Transverse colon (tissue), 4 donors: ENCODE results near the gene RMI2. TPM values are rescaled to one million over a fixed set of nuclear protein-coding genes. Genes with fewer than 3 reads are reported as not detected.
A peak's percentile ranks its signal among the peaks of the same experiment; 100 is the strongest.

Experiments
- DNase-seq: peaks from one replicate; pipeline ENCODE4 v3.0.0-alpha.2; 2019
- H3K27ac ChIP-seq, 4 donors: fragments of 200-600 bp; sonication (generic); 2 replicates each; pipeline ENCODE4 v1.5.1; 2016 to 2018; ENCODE audit warnings: inconsistent platforms in 4 of 4
- H3K27me3 ChIP-seq: fragments of 200-600 bp; sonication (generic); 2 replicates; pipeline ENCODE4 v1.5.1; 2017; ENCODE audit warnings: inconsistent platforms
- H3K36me3 ChIP-seq, 4 donors: fragments of 200-600 bp; sonication (generic); 2 replicates each; pipeline ENCODE4 v1.5.1; 2017 to 2019; ENCODE audit warnings: inconsistent platforms in 4 of 4
- H3K4me1 ChIP-seq, 4 donors: fragments of 200-600 bp; sonication (generic); 2 replicates each; pipeline ENCODE4 v1.5.1; 2017 to 2020; ENCODE audit warnings: inconsistent platforms in 4 of 4
- H3K4me3 ChIP-seq, 4 donors: fragments of 200-600 bp; sonication (generic); 1 replicate in 1 of 4; 2 replicates in 3 of 4; pipeline versions ENCODE4 v1.5.1 to v1.6.1; 2017 to 2019; ENCODE audit warnings: inconsistent platforms in 4 of 4
- H3K9me3 ChIP-seq, 2 donors: fragments of 200-600 bp; sonication (generic); 2 replicates each; pipeline ENCODE4 v1.5.1; 2017 to 2019; ENCODE audit warnings: inconsistent platforms in 2 of 2
- EP300 ChIP-seq: sonication (generic); formaldehyde crosslinking; IDR thresholded peaks from one replicate; pipeline ENCODE4 v1.6.1; 2017; ENCODE audit warnings: antibody characterized with exemption, low read depth
- POLR2A ChIP-seq: fragments of 450-650 bp; IDR thresholded peaks from one replicate; pipeline ENCODE4 v1.6.1; 2016; ENCODE audit warnings: antibody characterized with exemption, mild to moderate bottlenecking, moderate library complexity
- POLR2AphosphoS5 ChIP-seq, 3 donors: sonication (generic); formaldehyde crosslinking; IDR thresholded peaks; one replicate each; pipeline ENCODE4 v1.6.1; 2016; ENCODE audit warnings: antibody characterized with exemption in 3 of 3
- WGBS, 2 donors: methylation state at CpG; one replicate each; pipeline ENCODE4 v1.1.5; 2018; ENCODE audit warnings: low coverage in 1 of 2; 5-methylcytosine and 5-hydroxymethylcytosine counted together
- in situ Hi-C, 4 donors: fragments of 200-750 bp; cut with MboI; loops; one replicate each; pipeline versions ENCODE4 v1.15.0 to v1.15.1; 2017; ENCODE audit warnings: low sequenced_read_pairs in 3 of 4, low pct_ligation_motif_present in 1 of 4, low pct_unique_long_range_greater_than_20kb in 1 of 4
- intact Hi-C: fragments of 100-400 bp; cut with DNase I; formaldehyde crosslinking; loops from one replicate; pipeline ENCODE4 v1.15.1; 2023; ENCODE audit warnings: low total_unique reads
- total RNA-seq, 4 donors: library from RNA; depleted of rRNA; stranded (reverse); fragments of >200 nt; gene quantifications; one replicate each; pipeline ENCODE4 v1.1.0, GENCODE V29; 2016
- TF ChIP-seq, protein P1 (sequence below), 5 experiments: fragments of 200-600 bp in 3 of 5; fragments of 450-650 bp in 2 of 5; sonication (generic) in 3 of 5; IDR thresholded peaks; 1 replicate in 2 of 5; 2 replicates in 3 of 5; pipeline ENCODE4 v1.5.1; 2016 to 2017; ENCODE audit warnings: antibody characterized with exemption in 5 of 5, inconsistent platforms in 3 of 5, mild to moderate bottlenecking in 2 of 5, moderate library complexity in 1 of 5

The RMI2 gene
- total RNA-seq, 4 donors from 2014 or later: 2.3 to 2.9 TPM; not detected in 2

DNA sequence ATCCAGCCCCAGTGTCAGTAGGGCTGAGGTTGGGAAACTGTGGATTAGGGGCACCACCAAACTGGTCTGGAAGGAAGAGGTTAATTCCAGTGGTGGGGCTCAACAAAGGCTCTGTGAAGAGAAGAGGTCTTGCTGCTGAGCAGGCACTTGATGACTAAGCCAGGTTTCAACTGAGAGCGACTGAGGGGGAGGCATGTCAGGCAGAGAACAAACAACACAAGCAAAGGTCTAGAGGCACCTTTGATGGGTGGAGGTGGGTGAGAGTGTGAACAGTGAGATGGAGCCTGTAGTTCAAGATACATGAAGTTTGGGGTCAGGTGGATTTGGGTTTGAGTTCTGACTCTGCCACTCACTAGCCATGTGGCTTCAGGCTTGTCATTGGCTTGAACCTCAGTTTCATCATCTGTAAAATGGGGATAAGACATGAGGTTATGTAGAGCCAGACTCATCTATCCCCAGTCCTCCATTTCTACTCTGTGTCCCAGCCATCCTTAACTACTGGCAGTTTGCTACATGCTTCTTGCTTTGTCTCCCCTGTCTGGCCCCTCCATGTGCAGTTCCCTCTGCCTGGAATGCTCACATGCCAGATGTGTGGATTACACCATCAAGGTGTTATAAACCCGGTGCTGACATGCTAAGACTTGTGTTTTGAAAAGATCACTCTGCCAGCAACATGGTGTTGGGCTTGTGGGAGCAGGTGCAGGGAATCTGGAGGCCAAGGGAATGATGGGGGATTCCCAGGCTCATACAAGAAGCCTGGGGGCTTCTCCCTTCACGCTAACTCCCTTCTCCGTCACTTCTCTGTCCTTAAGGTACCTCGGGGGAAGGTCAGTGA, 3.0 kb upstream of the RMI2 start:
- Histone ChIP-seq H3K4me3 (no peak overlapping the region), H3K36me3 (no peaks in the 10 kb centered on the region), H3K4me1 (peaks cover 0 to 13% (median 10%) of the 10 kb centered on the region in 4 donors), H3K27me3 (no peaks in the 10 kb centered on the region), H3K9me3 (no peaks in the 10 kb centered on the region), H3K27ac (no peak overlapping the region)
- intact Hi-C loops: no loop called here
- no peak for DNase-seq
- TF ChIP-seq, protein P1, sequence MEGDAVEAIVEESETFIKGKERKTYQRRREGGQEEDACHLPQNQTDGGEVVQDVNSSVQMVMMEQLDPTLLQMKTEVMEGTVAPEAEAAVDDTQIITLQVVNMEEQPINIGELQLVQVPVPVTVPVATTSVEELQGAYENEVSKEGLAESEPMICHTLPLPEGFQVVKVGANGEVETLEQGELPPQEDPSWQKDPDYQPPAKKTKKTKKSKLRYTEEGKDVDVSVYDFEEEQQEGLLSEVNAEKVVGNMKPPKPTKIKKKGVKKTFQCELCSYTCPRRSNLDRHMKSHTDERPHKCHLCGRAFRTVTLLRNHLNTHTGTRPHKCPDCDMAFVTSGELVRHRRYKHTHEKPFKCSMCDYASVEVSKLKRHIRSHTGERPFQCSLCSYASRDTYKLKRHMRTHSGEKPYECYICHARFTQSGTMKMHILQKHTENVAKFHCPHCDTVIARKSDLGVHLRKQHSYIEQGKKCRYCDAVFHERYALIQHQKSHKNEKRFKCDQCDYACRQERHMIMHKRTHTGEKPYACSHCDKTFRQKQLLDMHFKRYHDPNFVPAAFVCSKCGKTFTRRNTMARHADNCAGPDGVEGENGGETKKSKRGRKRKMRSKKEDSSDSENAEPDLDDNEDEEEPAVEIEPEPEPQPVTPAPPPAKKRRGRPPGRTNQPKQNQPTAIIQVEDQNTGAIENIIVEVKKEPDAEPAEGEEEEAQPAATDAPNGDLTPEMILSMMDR (IDR thresholded peaks at IDR 0.05): no peak
- TF ChIP-seq POLR2AphosphoS5 (IDR thresholded peaks at IDR 0.05): no peak
- no peak for TF ChIP-seq POLR2A
- TF ChIP-seq EP300: no peak
- in situ Hi-C loops: no loop called here
- WGBS, 2 donors: 39 to 63% methylated on average over 3 to 5 of the region's 5 CpGs

DNA sequence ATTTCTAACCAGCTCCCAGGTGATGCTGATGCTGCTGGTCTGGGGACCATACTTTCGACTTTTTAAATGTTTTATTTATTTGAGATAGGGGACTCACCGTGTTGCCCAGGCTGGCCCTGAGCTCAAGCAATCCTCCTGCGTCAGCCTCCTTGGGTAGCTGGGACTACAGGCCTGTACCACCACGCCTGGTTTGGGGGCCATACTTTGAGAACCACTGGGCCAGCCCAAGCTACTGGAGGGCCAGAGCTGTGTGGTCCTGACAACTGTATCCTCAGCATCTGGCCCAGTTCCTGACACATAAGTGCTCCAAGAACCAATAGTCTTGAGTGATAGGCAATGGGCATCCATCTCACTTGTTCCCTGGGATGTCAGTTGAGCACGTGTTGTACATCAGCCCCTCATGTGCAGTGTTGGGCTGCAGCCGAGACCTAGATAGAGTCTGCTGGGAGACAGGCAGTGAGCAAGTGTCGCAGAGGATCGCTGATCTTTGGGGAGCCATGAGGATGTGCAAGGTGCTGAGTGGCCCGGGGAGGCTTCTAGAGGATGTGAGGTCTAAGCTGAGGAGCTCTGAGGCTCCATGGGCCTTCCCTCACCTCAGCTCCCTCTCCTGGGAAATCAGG, 1.6 kb downstream of the RMI2 start:
- Histone ChIP-seq H3K27ac (no peak overlapping the region), H3K4me1 (peaks cover 12 to 34% (median 25%) of the 10 kb centered on the region in 4 donors), H3K36me3 (no peaks in the 10 kb centered on the region), H3K9me3 (no peaks in the 10 kb centered on the region), H3K27me3 (no peaks in the 10 kb centered on the region), H3K4me3 (no peak overlapping the region)
- intact Hi-C loops (no loop called here), in situ Hi-C loops (no loop called here)
- TF ChIP-seq, protein P1 (IDR thresholded peaks at IDR 0.05): no peak
- no peak for TF ChIP-seq POLR2A
- TF ChIP-seq EP300: no peak
- TF ChIP-seq POLR2AphosphoS5 (IDR thresholded peaks at IDR 0.05): no peak
- DNase-seq: no peak
- 84 to 87% methylated on average over 3 to 9 of the region's 9 CpGs for WGBS, 2 donors

DNA sequence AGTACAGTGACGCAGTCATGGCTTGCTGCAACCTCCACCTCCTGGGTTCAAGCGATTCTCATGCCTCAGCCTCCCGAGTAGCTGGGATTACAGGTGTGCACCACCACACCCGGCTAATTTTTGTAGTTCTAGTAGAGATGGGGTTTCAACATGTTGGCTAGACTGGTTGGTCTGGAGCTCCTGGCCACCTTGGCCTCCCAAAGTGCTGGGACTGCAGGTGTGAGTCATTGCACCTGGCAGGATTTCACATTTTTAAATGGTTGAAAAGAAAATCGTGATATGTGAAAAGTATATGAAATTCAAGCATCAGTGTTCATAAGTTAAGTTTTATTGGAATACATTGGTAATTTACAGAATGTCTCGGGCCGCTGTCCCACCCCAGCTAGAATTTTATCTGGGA, 2.6 kb downstream of the RMI2 start:
- Histone ChIP-seq H3K4me3 (no peak overlapping the region), H3K27ac (no peak overlapping the region), H3K9me3 (no peaks in the 10 kb centered on the region), H3K4me1 (peaks cover 12 to 34% (median 25%) of the 10 kb centered on the region in 4 donors), H3K27me3 (no peaks in the 10 kb centered on the region), H3K36me3 (no peaks in the 10 kb centered on the region)
- TF ChIP-seq POLR2A: no peak
- no peak for TF ChIP-seq EP300
- TF ChIP-seq, protein P1 (IDR thresholded peaks at IDR 0.05): no peak
- TF ChIP-seq POLR2AphosphoS5 (IDR thresholded peaks at IDR 0.05): no peak
- WGBS, 2 donors: 80 to 93% methylated on average over 3 to 7 of the region's 7 CpGs
- in situ Hi-C loops (no loop called here), intact Hi-C loops (no loop called here)
- no peak for DNase-seq

DNA sequence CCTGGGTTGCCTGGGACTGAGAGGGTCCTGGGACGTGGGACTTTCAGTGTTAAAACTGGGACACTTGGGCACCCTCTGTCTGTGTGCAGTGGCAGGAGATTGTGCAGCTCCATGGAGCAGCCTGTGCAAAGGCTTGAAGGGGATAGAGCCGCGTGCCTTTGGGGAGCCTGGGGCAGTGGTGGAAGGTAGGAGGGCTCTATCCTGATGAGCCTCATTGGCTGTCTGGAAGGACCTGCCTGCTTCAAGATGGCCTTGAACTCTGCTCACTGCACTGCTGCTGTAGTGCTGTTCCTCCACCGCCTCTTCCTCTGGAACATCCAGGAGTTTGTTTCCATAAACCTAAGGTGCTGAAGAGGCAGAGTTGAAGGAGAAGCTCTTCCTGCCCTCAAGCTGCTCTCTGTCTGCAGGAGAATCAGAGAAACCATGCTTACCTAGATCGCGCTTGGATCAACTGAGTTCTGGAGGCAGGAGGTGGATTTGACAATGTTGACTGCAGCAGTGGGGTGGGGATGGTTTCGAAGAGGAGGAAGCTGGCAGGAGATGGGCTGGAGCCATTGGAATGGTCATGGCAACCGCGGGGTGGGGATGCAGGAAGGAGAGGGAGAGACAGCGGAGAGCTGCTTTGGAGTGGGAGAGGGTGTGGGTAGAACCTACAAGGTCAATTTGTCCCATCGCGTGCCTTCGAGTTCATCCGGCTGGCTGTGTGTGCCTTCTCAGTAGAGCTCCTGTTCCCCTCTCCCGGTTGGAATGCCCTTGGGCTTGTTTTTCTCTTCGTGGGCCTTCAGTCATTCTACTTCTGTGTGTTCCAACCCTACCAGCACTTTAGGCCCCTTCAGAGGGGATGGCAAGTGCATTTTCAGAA, 3.7 kb downstream of the RMI2 start:
- TF ChIP-seq, protein P1 (IDR thresholded peaks at IDR 0.05): no peak
- TF ChIP-seq POLR2AphosphoS5 (IDR thresholded peaks at IDR 0.05): no peak
- TF ChIP-seq POLR2A: no peak
- TF ChIP-seq EP300: no peak
- in situ Hi-C loops: no loop called here
- intact Hi-C loops: no loop called here
- no peaks in the 10 kb centered on the region for H3K36me3 ChIP-seq
- peak overlapping the region; percentile 34 to 81 (median 70) for H3K27ac ChIP-seq
- no peaks in the 10 kb centered on the region for H3K27me3 ChIP-seq
- H3K4me3 ChIP-seq: no peak overlapping the region
- H3K9me3 ChIP-seq: no peaks in the 10 kb centered on the region
- WGBS, 2 donors: 90 to 97% methylated on average over 5 to 16 of the region's 16 CpGs
- peaks cover 12 to 34% (median 25%) of the 10 kb centered on the region in 4 donors for H3K4me1 ChIP-seq
- no peak for DNase-seq
